NCI-H1930 (cell line): ENCODE results near the gene NUP62CL.
"Not testable (repeated sequence)": the region's sequence is repeated elsewhere in the genome, so short reads cannot be mapped to it uniquely, and the experiment has no call there.

Experiments used
- DNase-seq, 2 experiments: peaks; one replicate each; lab custom pipeline; 2025; lab: John Stamatoyannopoulos, UW

The NUP62CL gene

GRCh38 chrX:107205770-107206696, at the start of gene NUP62CL, which contains the start of gene DNAAF6:
Gene NUP62CL, minus strand, starts transcription at chrX:107206433. Its CDS starts 31,287 bp downstream, at chrX:107175146.
Gene DNAAF6, plus strand, starts transcription at chrX:107206611. Its CDS starts 6,265 bp downstream, at chrX:107212876.
- peak; percentile 69 to 81 for DNase-seq

- no peak for DNase-seq
These were observed 22.2 kb upstream of the NUP62CL start for GRCh38 chrX:107228486-107228819.

- DNase-seq: no peak
These were observed 21.7 kb upstream of the NUP62CL start for GRCh38 chrX:107227780-107228485.

- DNase-seq: no peak
These were observed 20.5 kb upstream of the NUP62CL start for GRCh38 chrX:107226757-107227156.

GRCh38 chrX:107213477-107213876, 7.2 kb upstream of the NUP62CL start:
- DNase-seq: no peak

GRCh38 chrX:107207943-107208342, 1.7 kb upstream of the NUP62CL start:
- no peak for DNase-seq

- no peak for DNase-seq
These were observed 856 bp upstream of the NUP62CL start for GRCh38 chrX:107207089-107207488.

- no peak for DNase-seq
These were observed 448 bp upstream of the NUP62CL start for GRCh38 chrX:107206697-107207065.

- DNase-seq: no peak
These were observed 2.1 kb downstream of the NUP62CL start for GRCh38 chrX:107204068-107204605.

GRCh38 chrX:107199491-107199890, 6.7 kb downstream of the NUP62CL start:
- DNase-seq: no peak

GRCh38 chrX:107198074-107198473, 8.2 kb downstream of the NUP62CL start:
- DNase-seq: not testable (repeated sequence)

- DNase-seq: no peak
These were observed 8.9 kb downstream of the NUP62CL start for GRCh38 chrX:107197319-107197718.

- DNase-seq: no peak
These were observed 34.7 kb downstream of the NUP62CL start for GRCh38 chrX:107171369-107172102.

GRCh38 chrX:107168712-107169111, 37.5 kb downstream of the NUP62CL start:
- DNase-seq: no peak

- DNase-seq: no peak
These were observed 38.0 kb downstream of the NUP62CL start for GRCh38 chrX:107168257-107168656.

GRCh38 chrX:107167163-107167921, 38.9 kb downstream of the NUP62CL start:
- DNase-seq: no peak

- DNase-seq: not testable (repeated sequence)
These were observed 48.6 kb downstream of the NUP62CL start for GRCh38 chrX:107157618-107158017.

GRCh38 chrX:107155621-107156430, 50.4 kb downstream of the NUP62CL start:
- not testable (repeated sequence) for DNase-seq

- DNase-seq: no peak
These were observed 51.2 kb downstream of the NUP62CL start for GRCh38 chrX:107154787-107155620.

- no peak for DNase-seq
These were observed 53.2 kb downstream of the NUP62CL start for GRCh38 chrX:107153005-107153404.
